Omental fat pad (tissue), 4 donors: Measurements from ENCODE around the gene LENG8. TPM values are rescaled to one million over a fixed set of nuclear protein-coding genes. Genes with fewer than 3 reads are reported as not detected.
"Not testable (repeated sequence)": the region's sequence is repeated elsewhere in the genome, so short reads cannot be mapped to it uniquely, and the experiment has no call there.

ENCODE experiments used
- ATAC-seq: fragments of 150-250 bp; one replicate; pipeline ENCODE4 v1.9.1; 2016; ENCODE audit warnings: mild to moderate bottlenecking, moderate library complexity; ENCODE audit not compliant: low FRiP score
- DNase-seq: peaks from one replicate; pipeline ENCODE4 v3.0.0-alpha.2; 2019; ENCODE audit warnings: low spot score
- total RNA-seq, 4 donors: library from RNA; depleted of rRNA; stranded (reverse); fragments of >200 nt; gene quantifications; one replicate each; pipeline ENCODE4 v1.1.0, GENCODE V29; 2016
- TF ChIP-seq, protein P1 (sequence below), 3 donors: fragments of 450-650 bp; IDR thresholded peaks; one replicate each; pipeline ENCODE4 v1.5.1; 2016 to 2017; ENCODE audit warnings: antibody characterized with exemption in 3 of 3, mild to moderate bottlenecking in 3 of 3, moderate library complexity in 2 of 3

Gene LENG8
- total RNA-seq, 4 donors from 2014 or later: 79.5 to 160 (median 112) TPM

DNA sequence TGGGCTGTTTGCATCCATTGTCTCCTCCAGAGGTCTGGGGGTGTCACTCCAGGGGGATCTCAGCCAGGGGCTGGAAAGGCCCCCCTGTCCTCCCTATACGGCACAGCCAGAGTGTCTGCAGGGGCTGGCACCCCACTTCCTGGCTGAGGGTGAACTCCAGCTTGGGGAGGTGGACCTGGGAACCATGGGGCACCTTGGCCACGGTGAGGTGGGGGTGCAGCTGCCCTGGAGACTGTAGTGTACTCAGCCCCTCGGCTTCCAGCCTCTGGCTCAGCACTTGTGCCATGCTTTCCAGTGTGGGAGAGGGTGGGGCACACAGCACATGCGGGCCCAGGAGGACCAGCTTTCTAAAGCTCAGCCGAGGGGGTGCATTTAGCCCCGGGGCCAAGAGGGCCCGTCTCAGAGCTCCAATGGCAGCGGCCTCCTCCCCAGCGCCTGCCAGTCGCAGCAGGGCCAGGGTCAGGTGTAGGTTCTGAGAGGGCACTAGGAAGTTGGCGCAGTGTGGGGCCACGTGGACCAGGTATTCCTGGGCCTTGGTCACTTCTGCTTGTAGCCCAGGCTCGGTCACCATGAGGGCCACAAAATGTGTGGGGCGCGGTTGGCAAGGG lies 13.2 kb downstream of the LENG8 start:
- TF ChIP-seq, protein P1, sequence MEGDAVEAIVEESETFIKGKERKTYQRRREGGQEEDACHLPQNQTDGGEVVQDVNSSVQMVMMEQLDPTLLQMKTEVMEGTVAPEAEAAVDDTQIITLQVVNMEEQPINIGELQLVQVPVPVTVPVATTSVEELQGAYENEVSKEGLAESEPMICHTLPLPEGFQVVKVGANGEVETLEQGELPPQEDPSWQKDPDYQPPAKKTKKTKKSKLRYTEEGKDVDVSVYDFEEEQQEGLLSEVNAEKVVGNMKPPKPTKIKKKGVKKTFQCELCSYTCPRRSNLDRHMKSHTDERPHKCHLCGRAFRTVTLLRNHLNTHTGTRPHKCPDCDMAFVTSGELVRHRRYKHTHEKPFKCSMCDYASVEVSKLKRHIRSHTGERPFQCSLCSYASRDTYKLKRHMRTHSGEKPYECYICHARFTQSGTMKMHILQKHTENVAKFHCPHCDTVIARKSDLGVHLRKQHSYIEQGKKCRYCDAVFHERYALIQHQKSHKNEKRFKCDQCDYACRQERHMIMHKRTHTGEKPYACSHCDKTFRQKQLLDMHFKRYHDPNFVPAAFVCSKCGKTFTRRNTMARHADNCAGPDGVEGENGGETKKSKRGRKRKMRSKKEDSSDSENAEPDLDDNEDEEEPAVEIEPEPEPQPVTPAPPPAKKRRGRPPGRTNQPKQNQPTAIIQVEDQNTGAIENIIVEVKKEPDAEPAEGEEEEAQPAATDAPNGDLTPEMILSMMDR (IDR thresholded peaks at IDR 0.05): no peak
- DNase-seq (no peak), ATAC-seq (no peak)

DNA sequence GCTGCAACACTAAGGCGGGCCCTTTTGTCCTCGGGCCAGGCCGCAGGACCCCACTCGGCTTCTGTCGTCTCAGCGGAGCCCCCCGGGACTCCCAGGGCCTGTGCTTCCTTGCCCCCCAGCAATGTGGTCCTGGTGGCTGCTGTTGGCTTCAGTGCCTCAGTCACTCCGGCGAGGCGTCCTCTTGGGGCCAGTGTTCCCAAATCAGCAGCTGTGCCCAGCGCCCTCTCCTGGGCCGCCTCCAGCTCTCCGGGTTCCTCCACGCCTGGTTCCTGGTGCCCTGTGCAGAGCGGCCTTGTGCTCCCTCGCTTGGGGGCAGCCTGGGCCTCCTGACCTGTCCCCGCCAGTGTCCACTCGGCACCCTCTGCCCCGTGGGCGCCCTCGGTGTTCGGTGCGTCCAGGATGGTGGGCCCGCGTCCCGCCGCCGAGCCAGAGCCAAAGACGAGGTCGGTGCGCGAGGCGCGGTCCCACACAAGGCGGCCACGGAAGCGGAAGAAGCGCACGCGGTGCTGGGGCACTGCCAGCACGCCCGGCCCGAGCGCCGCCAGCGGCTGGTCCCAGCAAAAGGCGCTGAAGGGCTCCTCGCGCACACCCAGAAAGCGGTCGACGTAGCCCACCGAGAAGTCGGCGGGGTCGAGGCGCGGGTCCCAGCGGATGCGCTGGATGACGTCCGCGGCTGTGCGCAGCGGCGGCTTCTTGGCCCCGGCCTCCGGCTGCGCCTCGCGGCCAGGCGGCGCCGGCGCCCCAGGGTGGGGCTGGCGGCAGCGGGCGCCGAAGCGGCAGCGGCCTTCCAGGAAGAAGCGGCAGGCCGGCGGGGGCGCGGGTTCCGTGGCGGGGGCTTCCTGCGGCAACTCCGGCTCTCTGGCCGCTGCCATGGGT lies 13.9 kb downstream of the LENG8 start:
- DNase-seq: no peak

DNA sequence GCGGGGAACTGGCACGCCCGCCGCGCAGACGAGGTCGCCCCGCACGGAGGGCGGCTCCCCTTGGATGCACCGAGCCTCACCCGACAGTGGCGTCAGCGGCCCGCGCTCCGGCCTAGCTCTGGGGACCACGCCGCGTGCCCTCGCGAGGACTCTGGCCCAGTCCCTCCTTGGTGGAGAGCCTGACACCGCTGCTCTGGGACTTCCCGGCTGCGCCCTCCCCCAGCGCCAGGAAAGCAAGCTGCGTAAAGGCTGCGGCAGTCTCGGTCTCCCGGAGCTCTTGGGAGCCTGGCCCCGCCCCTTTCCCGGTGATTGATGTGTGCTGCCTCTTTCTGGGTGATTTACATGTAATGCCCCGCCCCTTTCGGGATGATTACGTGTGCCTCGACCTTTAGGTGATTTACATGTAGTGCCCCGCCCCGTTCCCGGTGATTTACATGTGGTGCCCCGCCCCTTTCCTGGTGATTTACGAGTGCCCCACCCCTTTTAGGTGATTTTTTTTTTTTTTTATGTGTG lies 14.6 kb downstream of the LENG8 start, which contains the start of gene LENG9:
Gene LENG9 (minus strand): TSS at position 248 of the 513 bp plus-strand sequence. CDS start 252 bp downstream, outside the sequence.
- TF ChIP-seq, protein P1 (IDR thresholded peaks at IDR 0.05): no peak
- DNase-seq: peak; percentile 100
- peak; percentile 75 for ATAC-seq

More for the DNA sequence above, 13.9 kb downstream of the LENG8 start:
- TF ChIP-seq, protein P1 (IDR thresholded peaks at IDR 0.05): no peak
- peak; percentile 18 for ATAC-seq

DNA sequence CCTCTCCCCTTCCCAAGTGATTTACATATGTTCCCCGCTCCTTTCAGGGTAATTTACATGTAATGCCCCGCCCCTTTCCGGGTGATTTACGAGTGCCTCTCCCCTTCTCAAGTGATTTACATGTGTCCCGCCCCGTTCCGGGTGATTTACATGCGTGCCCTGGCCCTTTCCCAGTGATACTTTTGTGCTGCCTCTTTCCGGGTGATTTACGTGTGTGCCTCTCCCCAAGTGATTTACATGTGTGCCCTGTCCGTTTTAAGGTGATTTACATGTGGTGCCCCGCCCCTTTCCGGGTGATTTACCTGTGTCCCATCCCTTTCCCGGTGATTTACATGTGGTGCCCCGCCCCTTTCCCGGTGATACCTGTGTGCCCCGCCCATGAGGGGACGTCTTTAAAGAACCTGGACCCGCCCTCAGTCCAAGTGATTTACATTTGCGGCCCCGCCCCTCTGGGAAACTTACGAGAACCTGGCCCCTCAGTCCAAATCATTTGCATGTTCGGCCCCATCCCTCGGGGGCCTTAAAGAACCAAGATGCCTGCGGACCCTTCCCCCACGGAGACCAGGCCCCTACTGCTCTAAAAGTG lies 15.1 kb downstream of the LENG8 start:
- ATAC-seq (peak; percentile 60), DNase-seq (peak; percentile 87)
- TF ChIP-seq, protein P1 (IDR thresholded peaks at IDR 0.05): no peak

DNA sequence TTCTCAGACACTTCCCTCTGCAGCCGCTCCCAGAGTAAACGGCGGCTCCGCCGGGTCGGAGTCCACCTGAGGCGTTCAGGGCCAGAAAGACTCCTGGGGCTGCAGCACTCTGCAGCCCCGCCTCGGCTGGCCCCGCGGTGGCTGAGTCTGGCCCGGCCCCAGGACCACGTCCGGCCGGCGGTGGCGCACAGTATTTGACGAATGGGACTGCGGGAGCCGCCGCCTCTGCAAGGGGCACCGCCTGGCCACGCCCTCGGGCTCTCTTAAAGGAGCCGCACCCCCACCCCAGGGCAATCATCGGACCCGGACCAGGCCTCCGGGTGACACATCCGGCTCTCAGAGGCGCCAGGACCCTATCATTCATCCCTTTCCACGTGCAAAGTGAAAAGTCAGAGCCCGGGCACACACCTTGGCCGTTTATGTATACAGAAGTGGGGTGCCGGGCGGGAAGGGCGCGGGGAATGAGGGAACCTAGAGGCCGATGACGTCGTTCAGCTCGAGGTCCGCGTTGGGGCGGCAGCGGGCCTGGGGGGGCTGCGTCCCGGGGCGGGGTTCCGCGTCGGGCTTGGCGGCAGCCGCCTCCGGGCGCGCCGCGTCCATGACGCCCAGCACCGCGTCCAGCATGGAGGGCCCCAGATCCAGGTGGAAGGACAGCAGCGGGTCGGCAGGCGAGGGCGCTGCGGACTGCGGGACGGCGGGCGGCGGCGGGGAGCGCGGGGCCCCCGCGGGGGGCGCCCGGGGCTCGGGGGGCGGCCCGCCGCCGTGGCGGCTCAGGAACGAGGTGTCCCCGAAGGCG lies 15.8 kb downstream of the LENG8 start:
- DNase-seq (peak; percentile 79), ATAC-seq (peak; percentile 71)
- TF ChIP-seq, protein P1 (IDR thresholded peaks at IDR 0.05): peak in 1 of 3 donors; percentile 2

DNA sequence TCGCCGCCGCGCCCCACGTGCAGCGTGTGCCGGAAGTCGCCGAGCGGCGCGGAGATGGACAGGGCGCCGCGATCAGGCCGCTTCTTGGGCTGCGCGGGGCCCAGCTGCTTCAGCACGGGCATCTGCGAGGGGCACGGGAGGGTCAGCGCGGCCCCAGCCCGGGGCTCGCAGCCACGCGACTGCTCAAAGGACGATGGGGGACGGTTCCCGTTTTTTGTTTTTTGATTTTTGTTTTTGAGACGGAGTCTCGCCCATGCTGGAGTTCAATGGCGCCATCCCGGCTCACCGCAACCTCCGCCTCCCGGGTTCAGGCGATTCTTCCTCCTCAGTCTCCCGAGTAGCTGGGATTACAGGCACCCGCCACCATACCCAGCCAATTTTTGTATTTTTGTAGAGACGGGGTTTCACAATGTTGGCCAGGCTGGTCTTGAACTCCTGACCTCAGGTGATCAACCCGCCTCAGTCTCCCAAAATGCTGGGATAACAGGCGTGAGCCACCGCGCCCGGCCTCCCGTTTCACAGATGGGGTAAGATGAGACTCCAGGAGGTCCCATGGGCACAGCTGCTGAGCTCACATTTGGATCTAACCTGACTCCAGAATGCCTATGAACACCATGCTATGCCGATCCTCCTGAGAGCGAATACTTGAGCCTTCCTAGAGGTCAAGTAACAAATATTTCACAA lies 16.6 kb downstream of the LENG8 start:
- ATAC-seq: no peak
- no peak for DNase-seq
- TF ChIP-seq, protein P1 (IDR thresholded peaks at IDR 0.05): no peak

DNA sequence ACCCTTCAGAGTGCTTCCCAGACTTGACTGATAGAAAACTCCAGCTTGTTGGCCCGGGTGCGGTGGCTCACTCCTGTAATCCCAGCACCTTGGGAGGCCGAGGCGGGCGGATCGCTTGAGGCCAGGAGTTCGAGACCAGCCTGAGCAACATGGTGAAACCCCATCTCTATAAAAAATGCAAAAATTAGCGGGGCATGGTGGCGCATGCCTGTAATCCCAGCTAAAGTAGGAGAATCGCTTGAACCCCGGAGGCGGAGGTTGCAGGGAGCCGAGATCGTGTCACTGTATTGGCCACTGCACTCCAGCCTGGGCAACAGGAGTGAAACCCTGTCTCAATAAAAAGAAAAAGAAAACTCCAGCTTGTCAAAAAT lies 17.1 kb downstream of the LENG8 start:
- DNase-seq, ATAC-seq: not testable (repeated sequence)
